ENCODE measurements around the gene DBI.

The DBI gene

DNA sequence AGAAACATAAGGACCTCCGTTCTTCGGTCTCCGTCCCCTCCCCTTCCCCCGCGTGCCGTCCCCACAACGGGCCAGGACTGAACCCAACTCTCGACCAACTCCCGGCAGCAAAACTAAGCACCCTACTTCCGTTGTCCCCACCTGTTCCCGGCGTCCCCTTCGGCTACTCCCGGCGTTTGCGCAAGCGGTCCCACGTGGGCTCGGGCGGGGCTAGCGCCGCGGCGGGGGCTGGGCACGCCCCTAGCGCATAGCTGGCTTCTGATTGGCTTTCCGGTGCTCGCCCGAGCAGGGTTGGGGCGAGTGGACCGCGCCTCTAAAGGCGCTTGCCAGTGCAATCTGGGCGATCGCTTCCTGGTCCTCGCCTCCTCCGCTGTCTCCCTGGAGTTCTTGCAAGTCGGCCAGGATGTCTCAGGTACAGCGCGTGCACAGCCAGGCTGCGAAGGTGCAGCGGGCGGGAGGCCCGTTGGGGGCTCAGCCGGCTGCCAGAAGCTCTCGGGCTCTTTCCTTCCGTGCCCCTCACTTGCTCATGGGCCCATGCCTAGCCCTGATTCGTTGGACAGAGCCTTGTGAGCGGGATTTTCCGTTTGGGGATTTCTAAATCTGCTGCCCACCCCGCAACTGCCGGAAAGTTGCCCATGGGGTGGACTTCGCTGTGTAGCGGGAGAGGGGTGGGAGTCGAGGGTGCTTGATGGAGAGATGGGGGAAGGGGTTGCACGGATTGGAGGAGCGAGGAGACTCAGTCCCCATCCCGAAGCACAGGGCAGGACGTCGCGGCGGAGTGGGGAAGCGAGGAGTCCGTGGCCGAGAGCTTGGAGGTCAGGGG is at the start of gene DBI, which contains the start of gene C2orf76:
TSS of gene DBI (plus strand) at position 329 of the 823 bp plus-strand sequence. CDS start at position 404, 75 bp downstream.
TSS of gene C2orf76 (minus strand) at position 186 of the 823 bp plus-strand sequence. CDS start 26,875 bp downstream, outside the sequence.
- DNase-seq (ENCODE audit: low spot score) (peak; percentile 100), FAIRE-seq (peak; percentile 92)

DNA sequence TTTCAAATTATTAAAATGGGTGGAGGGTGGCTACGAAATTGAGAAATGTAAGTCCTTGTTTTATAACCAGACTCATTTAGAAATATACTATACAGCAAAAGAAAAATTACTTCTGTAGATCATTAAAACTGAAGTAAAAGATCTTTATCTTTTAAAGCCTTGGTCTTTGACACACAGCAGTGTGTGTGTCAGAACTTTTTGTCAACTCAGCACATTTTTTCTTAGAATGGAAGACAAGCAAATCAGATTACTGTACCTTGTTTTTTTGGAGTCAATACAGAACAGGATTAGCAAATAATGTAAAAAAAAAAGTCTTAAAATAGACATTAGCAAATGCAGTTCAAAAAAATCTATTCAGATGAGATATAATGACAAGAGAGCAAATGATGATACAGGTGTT is 49.2 kb upstream of the DBI start:
- FAIRE-seq (no peak), DNase-seq (ENCODE audit: low spot score) (no peak)

DNA sequence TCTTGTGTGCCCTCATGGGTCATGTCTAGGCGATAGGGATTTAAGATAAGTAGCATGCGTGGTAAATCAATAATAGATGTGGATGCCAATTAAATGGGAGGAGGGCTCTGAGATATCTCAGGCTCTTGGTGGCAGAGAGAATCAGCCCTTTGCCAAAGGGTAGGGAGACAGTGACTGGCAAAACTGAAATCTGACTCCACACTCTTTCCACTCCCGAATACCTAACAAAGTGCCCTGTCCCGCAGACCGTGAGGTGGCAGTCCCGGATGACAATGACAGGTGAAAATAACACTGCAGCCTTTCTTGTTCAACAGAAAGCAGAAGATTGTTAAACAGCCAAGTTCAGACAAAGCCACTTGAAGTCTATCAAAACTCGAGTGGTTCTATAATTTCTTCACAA is 47.2 kb upstream of the DBI start:
- FAIRE-seq = no peak
- DNase-seq (ENCODE audit: low spot score) = no peak

DNA sequence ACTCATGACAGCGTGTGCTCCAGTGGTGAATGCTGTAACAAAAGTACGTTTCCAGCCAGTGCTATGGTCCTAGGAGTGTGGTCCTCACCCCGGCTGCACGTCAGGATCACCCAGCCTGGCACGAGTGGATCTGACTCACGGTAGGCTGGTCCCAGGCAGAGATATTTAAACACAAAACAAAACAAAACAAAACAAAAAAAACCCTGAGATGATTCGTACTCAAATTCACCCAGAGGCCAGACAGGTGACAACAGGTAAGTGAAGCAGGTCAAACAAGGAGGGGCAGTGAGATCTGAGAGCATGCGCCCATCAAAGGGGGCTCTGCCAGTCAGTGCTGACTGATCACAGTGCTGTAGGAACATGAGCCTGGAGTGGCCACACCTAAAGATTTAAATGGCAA is 43.3 kb upstream of the DBI start:
- DNase-seq (ENCODE audit: low spot score) (no peak), FAIRE-seq (peak; percentile 30)

DNA sequence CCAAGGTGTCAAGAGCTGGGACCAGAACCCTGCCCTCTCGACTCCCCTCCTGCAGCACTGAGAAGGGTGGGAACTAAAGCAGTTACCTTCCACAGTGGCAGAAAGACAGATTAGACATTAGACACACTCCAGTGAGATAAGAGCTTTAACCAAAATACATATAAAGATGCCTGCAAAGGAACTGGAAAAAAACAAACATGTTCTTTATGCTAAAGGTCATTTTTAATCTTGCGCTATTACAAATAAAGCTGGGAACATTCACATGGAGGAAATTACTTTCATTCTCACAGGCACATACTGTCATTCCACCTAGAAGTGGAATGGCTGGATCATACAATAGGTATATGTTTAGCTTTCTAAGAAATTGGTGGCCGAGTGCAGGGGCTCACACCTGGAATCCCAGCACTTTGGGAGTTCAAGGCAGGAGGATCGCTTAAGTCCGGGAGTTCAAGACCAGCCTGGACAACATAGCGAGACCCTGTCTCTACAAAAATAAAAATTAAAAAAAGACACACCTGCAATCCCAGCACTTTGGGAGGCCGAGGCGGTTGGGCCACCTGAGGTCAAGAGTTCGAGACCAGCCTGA is 42.0 kb upstream of the DBI start:
- no peak for FAIRE-seq
- no peak for DNase-seq (ENCODE audit: low spot score)

DNA sequence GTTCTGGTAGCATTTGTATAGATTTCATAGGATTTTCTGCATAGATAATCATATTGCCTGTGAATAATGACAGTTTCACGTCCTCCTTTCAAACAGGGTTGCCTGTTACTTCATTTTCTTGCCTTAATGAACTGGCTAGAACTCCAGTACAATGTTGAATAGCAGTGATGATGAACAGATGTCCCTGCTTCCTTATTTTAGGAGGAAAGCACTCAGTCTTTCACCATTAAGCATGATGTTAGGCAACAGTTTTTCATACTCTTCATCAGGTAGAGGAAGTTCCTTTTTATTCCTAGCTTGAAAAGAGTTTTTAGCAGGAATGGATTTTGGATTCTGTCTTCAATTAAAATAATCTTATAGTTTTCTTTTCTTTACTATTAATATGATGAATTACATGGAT is 39.8 kb upstream of the DBI start:
- no peak for DNase-seq (ENCODE audit: low spot score)

DNA sequence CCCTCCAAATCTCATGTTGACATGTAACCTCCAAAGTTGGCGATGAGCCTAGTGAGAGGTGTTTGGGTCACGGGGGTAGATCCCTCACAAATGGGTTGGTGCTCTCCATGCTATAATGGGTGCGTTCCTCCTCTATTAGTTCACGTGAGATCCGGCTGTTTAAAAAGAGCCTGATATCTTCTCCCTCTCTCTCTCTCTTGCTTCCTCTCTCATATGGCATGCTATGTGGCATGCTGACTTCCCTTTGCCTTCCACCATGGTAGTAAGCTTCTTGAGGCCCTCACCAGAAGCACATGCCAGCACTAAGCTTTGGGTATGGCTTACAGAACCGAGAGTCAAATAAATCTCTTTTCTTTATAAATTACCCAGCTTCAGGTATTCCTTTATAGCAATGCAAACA is 39.3 kb upstream of the DBI start:
- FAIRE-seq = no peak

More for the DNA sequence above, 39.8 kb upstream of the DBI start:
- no peak for FAIRE-seq

DNA sequence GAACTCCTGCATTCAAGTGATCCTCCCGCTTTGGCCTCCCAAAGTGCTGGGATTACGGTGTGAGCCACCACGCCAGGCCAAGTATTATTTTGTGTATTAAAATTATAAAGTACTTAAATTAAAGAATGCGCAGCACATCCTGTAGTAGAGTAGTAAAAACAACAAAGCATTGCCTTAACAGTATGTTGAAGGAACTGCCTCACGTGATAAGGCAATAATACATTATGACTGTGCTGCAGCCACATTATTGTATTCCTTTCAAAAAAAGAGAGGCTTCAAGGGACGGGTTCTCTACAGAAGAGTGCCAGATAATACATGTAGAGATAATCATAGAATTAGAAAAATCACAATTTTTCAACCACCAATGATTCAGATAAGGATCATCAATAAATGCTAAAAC is 33.8 kb upstream of the DBI start:
- FAIRE-seq (no peak), DNase-seq (ENCODE audit: low spot score) (no peak)

More for the DNA sequence above, 39.3 kb upstream of the DBI start:
- DNase-seq (ENCODE audit: low spot score) = no peak

DNA sequence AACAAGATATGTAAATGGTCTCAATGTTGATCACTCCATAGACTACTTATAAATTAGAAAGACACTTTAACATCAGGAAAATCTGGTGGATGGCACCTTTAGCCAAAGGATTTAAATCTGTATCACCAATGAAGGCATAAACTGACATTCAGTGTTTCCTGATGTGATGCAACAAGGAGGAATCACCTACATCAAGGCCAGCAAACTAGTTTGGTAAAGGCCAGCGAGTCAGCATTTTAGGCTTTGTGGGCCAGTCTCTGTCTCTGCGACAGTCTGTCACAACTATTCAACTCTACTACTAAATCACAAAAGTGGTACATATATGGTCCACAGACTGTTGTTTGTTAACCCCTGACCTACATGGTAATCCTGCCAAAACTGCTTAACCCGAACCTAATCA is 33.4 kb upstream of the DBI start:
- DNase-seq (ENCODE audit: low spot score) = no peak
- FAIRE-seq = peak; percentile 35

DNA sequence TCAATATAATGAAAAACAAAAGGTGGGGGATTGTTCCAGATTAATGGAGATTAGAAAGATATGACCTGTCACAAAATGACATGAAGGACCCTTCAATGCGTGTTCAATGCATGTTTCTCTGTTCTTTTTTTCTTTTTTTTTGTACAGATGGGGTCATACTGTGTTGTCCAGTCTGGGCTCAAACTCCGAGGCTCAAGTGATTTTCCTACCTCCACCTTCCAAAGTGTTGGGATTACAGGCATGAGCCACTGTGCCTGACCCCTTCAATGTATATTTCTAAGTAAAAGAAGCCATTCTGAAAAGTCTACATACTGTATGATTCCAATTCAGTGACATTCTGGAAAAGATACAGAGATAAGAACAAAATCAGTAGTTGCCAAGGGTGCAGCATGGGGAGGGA is 32.9 kb upstream of the DBI start:
- no peak for FAIRE-seq
- no peak for DNase-seq (ENCODE audit: low spot score)

DNA sequence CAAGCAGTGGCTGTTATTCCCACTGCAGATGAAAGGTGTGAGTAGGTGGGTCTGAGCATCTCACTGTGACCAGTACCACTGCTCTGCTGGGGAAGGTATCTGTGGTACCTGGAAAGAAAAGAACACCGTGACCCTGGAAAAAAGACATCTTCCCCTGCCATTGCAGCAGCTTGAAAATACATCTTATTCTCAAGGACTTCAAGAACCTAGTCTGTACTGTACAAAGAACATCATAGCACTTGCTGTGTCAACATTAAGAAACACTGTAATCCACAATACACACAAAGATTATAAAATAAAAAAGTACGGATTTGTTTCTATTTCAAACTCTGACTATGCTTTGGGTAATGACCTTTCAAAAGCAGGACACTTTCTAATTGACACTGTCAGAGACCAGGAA is 29.0 kb upstream of the DBI start:
- FAIRE-seq (no peak), DNase-seq (ENCODE audit: low spot score) (no peak)

DNA sequence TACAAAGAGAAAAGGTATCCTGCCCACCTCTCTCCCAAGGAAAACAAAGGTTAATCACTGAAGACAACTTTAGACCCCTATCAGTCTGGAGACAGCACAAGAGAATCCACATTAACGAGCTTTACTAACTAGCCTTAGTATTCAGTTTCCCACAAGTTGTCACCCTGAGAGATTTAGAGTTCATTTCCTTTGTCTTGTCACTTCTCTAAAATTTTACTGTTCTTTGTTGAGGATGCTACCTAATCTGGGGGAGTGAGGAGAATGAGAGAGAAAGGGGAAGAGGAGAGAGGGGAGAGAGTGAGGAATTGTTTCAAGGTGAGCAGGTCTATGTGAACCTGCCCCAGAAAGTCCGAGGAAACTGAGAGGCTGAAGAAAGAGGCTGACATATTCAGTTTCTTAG is 28.5 kb upstream of the DBI start:
- FAIRE-seq (no peak), DNase-seq (ENCODE audit: low spot score) (no peak)

DNA sequence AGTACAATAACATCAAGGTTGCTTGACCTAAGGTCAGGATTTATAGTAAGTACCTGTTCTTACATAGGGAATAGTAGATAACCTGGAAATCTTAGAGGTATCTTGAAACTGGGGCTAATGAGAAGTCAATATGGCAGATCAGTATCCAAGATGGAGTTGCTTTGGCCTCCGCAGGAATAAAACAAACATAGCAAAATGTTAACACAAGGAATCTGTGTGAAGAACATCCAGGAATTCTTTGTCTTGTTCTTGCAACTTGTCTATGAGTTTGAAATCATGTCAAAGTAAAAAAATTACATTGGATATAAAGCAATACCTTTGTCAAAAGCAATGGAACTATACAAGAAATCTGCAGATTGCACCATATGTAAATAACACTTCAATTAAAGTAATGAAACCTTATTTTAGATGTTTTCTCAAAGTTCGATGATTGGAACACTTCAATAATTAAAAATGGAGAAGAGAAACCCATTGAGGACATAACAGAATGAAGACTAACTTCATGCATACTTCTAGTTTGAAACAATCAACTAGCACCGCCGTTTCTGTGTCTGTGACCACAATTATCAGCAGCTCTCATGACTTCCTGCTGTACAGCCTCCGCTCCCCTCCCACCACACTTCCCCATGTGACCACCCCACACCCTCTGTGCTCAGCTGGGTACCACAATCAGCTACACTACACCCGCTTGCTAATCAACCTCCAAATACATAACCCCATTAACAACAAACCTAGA is 27.8 kb upstream of the DBI start:
- DNase-seq (ENCODE audit: low spot score) = no peak
- peak; percentile 79 for FAIRE-seq

DNA sequence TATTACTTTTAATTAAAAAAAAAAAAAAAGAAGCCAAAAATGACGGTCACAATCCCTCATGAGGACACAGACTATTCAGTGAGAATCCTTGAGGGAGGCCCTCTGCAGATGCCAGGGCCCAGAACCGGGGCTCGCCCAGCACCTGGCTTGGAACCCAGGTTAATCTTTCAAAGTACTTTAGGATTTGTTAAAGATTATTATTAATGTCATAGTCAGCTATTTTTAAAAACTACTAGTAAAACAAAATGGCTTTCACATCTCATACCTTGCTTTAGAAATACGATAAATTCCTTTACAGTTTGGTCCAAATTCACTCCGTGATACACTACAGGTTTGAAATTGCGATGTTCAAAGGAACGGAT is 27.2 kb upstream of the DBI start:
- FAIRE-seq = no peak
- DNase-seq (ENCODE audit: low spot score) = no peak

DNA sequence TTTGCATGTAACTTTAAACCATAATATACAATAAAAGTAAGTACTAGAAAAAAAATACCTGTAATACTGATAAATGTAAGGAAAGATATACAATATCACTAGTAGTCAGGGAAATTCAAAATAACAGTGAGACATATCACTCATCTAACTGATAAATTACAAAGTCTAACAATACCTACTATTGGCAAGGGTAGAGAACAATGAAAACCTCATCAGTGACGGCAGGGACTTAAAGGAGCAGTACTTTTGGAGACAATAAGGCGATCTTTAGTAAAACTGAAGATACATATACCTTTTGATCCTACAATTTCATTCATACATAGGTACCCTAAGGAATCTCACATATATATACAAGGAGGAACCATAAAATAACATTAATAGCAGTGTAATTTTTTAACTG is 25.1 kb upstream of the DBI start:
- DNase-seq (ENCODE audit: low spot score) (no peak), FAIRE-seq (no peak)

DNA sequence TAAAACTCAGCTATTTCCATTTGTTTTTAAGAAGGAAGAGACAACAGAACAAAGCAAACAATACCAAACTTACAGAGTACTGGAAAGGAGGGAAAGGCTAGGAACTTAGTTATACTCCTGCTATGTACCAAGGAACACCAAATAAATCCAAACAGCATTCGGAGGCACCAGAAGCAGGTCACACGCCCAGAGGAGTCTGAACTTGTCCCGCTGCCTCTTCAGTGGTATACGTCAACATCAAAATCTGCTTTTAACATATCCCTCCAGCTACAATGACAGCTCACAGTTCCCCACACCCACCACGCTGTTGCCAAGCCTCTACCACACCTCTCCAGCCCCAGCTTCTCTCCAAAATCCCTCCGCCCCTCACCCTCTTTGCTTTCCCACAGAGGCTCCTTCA is 17.5 kb upstream of the DBI start:
- FAIRE-seq = no peak

DNA sequence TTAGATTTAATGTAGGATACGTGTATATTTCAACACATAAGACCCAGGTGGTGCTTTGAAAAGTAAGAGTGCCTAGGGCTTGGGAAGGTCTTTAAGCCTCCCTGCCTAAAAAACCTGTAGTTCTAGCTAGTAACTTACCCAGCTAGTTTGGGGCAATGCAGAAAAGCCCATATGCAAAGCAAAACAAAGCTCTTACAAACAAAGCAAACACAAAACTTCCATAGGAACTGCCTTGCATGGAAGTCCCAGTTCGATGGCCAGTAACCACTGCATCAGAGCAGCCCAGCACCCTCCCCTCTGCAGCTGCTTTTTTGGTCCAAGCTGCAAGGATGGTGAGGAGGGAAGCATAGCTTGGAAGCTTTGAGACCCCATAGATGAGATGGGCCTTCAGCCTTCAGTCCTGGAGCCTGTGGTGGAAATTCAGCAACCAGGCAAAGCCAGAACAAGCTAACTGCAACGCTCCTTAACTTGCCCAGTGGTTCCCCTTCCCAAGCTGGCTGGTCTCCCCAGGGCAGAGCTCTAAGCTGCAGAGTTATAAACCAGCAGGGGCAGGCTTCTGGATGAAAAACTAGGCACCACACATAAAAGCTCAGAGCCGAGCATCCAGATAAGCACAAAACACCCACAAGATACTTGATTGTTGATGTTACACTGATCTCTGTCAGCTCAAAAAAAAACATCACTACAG is 16.3 kb upstream of the DBI start:
- no peak for DNase-seq (ENCODE audit: low spot score)
- no peak for FAIRE-seq

More for the DNA sequence above, 17.5 kb upstream of the DBI start:
- no peak for DNase-seq (ENCODE audit: low spot score)

DNA sequence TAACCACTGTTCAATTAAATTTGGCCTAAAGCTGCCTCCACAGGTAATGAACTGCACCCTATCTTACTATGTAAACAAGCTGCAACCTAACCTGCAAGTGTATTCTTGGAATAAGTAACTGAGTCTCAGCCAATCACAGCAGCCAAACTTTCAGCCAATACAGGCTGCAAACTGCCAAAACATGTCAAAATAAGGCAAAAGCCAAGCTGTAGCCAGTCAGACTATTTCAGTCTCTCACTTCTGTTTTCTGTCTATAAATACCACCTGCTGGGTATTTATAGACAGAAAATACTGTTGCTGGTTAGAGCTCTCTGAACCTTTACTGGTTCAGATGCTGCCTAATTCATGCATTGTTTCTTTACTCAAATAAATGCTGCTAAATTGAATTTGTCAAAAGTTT is 14.4 kb upstream of the DBI start:
- no peak for DNase-seq (ENCODE audit: low spot score)
- FAIRE-seq = no peak

DNA sequence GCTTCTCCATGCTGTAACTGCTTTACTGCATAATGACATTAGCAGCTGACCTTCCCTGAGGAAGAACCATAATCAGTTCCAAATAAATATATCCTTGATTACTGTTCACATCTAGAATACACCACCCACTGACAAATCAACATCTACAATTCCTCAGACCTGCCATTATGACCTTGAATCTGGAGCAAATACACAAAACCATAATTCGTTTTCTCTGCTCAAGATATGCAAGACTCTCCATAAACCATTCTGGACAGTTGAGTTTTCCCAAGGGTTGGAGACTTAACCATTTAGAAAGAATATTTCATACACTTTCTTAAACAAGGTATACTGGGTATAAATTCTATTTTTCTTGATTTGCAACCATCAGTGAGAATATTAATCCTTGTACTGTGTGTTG is 11.9 kb upstream of the DBI start:
- FAIRE-seq (peak; percentile 46), DNase-seq (ENCODE audit: low spot score) (no peak)

DNA sequence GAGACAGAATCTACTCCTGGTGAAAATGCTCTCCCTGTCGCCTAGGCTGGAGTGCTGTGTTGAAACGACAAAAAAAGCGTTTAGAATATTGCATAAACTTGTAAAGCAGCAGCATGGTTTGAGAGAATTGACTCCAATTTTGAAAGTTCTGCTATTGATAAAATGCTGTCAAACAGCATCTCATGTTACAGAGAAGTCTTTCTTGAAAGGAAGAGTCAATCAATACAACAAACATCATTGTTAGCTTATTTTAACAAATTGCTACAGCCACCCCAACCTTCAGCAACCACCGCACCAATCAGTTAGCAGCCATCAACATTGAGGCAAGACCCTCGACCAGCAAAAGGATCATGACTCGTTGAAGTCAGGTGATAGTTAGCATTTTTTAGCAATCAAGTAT is 7.0 kb upstream of the DBI start:
- FAIRE-seq = no peak

DNA sequence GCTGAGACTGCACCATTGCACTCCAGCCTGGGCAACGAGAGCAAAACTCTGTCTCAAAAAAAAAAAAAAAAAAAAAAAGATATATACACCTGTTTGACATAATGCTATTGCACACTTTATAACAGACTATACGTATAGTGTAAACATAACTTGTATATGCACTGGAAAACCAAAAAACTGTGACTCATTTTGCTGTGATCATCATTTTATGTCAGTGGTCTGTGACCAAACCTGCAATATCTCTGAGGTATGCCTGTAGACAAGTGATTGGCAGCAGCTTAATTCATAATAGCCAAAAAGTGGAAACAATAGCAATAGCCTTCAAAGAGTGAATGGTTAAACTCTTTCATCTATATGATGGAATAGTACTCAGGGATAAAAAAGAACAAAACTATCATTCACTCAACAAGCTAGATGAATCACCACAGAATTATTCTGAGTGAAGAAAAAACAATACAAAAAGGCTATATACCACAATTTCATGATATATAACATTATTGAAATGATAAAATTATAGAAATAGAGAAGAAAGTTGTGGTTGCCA is 6.3 kb upstream of the DBI start:
- no peak for FAIRE-seq
- DNase-seq (ENCODE audit: low spot score) = no peak

More for the DNA sequence above, 7.0 kb upstream of the DBI start:
- DNase-seq (ENCODE audit: low spot score) = no peak

All from urothelium cell line (cell line).